ENCODE data around the gene SPRR5.

The SPRR5 gene

DNA sequence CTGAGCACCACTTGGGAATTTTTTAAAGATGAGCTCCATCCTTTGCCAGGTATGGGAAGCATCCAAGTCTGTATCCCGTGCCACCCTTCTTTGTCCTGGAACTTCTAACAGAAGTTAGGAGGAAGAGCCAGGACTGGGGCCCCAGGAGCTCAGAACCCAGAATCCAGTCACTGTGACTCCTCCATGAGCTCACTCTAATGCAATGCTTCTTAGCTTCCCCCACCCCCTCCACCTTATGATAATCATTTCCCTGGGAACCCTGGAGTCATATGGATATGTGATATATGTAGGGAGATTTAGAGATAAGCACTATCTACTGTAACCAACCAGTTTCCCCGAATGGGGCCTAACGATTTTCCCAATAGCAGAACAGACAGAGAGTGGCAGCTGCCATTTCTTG is 758 bp upstream of the SPRR5 start:
- TF ChIP-seq, protein P1, sequence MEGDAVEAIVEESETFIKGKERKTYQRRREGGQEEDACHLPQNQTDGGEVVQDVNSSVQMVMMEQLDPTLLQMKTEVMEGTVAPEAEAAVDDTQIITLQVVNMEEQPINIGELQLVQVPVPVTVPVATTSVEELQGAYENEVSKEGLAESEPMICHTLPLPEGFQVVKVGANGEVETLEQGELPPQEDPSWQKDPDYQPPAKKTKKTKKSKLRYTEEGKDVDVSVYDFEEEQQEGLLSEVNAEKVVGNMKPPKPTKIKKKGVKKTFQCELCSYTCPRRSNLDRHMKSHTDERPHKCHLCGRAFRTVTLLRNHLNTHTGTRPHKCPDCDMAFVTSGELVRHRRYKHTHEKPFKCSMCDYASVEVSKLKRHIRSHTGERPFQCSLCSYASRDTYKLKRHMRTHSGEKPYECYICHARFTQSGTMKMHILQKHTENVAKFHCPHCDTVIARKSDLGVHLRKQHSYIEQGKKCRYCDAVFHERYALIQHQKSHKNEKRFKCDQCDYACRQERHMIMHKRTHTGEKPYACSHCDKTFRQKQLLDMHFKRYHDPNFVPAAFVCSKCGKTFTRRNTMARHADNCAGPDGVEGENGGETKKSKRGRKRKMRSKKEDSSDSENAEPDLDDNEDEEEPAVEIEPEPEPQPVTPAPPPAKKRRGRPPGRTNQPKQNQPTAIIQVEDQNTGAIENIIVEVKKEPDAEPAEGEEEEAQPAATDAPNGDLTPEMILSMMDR (IDR thresholded peaks at IDR 0.05; ENCODE audit: extremely low read depth, missing control alignments) = no peak
- no peak for DNase-seq (ENCODE audit: low spot score)

- TF ChIP-seq, protein P1 (IDR thresholded peaks at IDR 0.05; ENCODE audit: extremely low read depth, missing control alignments) = no peak
- DNase-seq (ENCODE audit: low spot score) = no peak
Observed at GRCh38 chr1:152951711-152952110, 4.7 kb downstream of the SPRR5 start.

GRCh38 chr1:152953761-152954160 is 6.8 kb downstream of the SPRR5 start:
- TF ChIP-seq, protein P1 (IDR thresholded peaks at IDR 0.05; ENCODE audit: extremely low read depth, missing control alignments) = no peak

GRCh38 chr1:152954436-152954835 is 7.4 kb downstream of the SPRR5 start:
- TF ChIP-seq, protein P1 (IDR thresholded peaks at IDR 0.05; ENCODE audit: extremely low read depth, missing control alignments) = no peak
- no peak for DNase-seq (ENCODE audit: low spot score)

More at GRCh38 chr1:152953761-152954160, 6.8 kb downstream of the SPRR5 start:
- DNase-seq (ENCODE audit: low spot score) = no peak

DNA sequence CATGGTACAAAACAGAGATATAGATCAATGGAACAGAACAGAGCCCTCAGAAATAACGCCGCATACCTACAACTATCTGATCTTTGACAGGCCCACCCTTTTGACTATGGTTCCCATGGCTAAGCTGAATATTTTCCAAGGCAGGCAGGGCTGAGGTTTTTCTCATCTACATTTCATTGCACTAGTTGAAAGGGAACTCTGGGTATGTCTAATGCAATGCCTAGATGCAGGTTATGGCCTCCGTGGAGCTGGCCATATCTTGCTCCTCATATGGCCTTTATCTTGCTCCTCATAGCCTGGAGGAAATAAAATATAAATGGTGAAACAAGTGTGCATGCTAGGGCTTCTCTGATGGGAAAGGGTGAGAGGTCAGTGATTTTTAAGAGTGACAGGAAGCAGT is 10.6 kb downstream of the SPRR5 start:
- TF ChIP-seq, protein P1 (IDR thresholded peaks at IDR 0.05; ENCODE audit: extremely low read depth, missing control alignments) = no peak

GRCh38 chr1:152959273-152959672 is 12.3 kb downstream of the SPRR5 start:
- TF ChIP-seq, protein P1 (IDR thresholded peaks at IDR 0.05; ENCODE audit: extremely low read depth, missing control alignments) = no peak
- no peak for DNase-seq (ENCODE audit: low spot score)

More for the DNA sequence above, 10.6 kb downstream of the SPRR5 start:
- no peak for DNase-seq (ENCODE audit: low spot score)

GRCh38 chr1:152959801-152960451 is 12.9 kb downstream of the SPRR5 start:
- TF ChIP-seq, protein P1 (IDR thresholded peaks at IDR 0.05; ENCODE audit: extremely low read depth, missing control alignments) = no peak
- no peak for DNase-seq (ENCODE audit: low spot score)
